PFSK-1 (cell line): Measurements from ENCODE around the gene COIL.

Source experiments
- FOXP2 ChIP-seq: optimal IDR thresholded peaks from 2 replicates; pipeline ENCODE3; 2011; ENCODE audit warnings: borderline replicate concordance, control low read depth, inconsistent platforms; ENCODE audit not compliant: insufficient read depth; ENCODE audit errors: extremely low read length, extremely low read depth
- POLR2AphosphoS5 ChIP-seq: IDR thresholded peaks from 2 replicates; pipeline ENCODE4 v1.6.1; 2012; ENCODE audit warnings: low read depth, mild to moderate bottlenecking, control low read depth, low read length, moderate library complexity
- SIN3A ChIP-seq: IDR thresholded peaks from 2 replicates; pipeline ENCODE4 v1.6.1; 2012; ENCODE audit warnings: mild to moderate bottlenecking, low read length, moderate library complexity, borderline replicate concordance; ENCODE audit not compliant: insufficient read depth
- TAF1 ChIP-seq: IDR thresholded peaks from 2 replicates; pipeline ENCODE4 v1.6.1; 2012; ENCODE audit warnings: low read length, control low read depth, borderline replicate concordance; ENCODE audit not compliant: insufficient read depth
- TF ChIP-seq, protein P1 (sequence below), 2 experiments: IDR thresholded peaks; 2 replicates each; pipeline versions ENCODE4 v1.6.1 to v1.8.0; 2011 to 2012; ENCODE audit warnings: low read depth in 2 of 2, low read length in 2 of 2, control low read depth in 1 of 2, inconsistent platforms in 1 of 2, mild to moderate bottlenecking in 1 of 2, moderate library complexity in 1 of 2; ENCODE audit not compliant: insufficient read depth in 1 of 2

The COIL gene

DNA sequence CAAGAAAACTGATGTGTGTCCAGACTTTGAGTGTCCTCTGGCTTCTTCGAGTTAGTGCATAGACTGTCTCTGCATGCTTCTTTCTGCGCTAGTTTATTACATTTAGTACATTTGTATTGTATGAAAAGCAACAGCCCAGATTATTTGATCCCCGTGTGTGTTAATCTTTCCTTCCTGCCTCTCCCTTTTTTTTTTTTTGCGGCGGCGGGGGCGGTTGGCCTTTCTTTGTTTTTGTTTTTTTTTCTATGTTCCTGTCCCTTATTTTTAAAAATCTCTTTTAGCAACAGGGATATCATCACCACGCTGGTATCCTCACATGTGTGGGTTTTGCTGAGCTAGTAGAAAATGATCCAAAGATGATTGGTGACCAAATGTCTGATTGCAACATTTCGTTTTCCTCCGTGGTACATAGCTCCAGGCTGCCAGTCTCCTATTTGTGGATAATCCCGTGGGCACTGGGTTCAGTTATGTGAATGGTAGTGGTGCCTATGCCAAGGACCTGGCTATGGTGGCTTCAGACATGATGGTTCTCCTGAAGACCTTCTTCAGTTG, 26.5 kb upstream of the COIL start:
- TF ChIP-seq TAF1 (no peak), FOXP2 (no peak), POLR2AphosphoS5 (no peak), SIN3A (no peak)
- TF ChIP-seq, protein P1, sequence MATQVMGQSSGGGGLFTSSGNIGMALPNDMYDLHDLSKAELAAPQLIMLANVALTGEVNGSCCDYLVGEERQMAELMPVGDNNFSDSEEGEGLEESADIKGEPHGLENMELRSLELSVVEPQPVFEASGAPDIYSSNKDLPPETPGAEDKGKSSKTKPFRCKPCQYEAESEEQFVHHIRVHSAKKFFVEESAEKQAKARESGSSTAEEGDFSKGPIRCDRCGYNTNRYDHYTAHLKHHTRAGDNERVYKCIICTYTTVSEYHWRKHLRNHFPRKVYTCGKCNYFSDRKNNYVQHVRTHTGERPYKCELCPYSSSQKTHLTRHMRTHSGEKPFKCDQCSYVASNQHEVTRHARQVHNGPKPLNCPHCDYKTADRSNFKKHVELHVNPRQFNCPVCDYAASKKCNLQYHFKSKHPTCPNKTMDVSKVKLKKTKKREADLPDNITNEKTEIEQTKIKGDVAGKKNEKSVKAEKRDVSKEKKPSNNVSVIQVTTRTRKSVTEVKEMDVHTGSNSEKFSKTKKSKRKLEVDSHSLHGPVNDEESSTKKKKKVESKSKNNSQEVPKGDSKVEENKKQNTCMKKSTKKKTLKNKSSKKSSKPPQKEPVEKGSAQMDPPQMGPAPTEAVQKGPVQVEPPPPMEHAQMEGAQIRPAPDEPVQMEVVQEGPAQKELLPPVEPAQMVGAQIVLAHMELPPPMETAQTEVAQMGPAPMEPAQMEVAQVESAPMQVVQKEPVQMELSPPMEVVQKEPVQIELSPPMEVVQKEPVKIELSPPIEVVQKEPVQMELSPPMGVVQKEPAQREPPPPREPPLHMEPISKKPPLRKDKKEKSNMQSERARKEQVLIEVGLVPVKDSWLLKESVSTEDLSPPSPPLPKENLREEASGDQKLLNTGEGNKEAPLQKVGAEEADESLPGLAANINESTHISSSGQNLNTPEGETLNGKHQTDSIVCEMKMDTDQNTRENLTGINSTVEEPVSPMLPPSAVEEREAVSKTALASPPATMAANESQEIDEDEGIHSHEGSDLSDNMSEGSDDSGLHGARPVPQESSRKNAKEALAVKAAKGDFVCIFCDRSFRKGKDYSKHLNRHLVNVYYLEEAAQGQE (IDR thresholded peaks at IDR 0.05; ENCODE audit: insufficient read depth in 1 of 2, low read depth in 2 of 2, low read length in 2 of 2) = no peak

DNA sequence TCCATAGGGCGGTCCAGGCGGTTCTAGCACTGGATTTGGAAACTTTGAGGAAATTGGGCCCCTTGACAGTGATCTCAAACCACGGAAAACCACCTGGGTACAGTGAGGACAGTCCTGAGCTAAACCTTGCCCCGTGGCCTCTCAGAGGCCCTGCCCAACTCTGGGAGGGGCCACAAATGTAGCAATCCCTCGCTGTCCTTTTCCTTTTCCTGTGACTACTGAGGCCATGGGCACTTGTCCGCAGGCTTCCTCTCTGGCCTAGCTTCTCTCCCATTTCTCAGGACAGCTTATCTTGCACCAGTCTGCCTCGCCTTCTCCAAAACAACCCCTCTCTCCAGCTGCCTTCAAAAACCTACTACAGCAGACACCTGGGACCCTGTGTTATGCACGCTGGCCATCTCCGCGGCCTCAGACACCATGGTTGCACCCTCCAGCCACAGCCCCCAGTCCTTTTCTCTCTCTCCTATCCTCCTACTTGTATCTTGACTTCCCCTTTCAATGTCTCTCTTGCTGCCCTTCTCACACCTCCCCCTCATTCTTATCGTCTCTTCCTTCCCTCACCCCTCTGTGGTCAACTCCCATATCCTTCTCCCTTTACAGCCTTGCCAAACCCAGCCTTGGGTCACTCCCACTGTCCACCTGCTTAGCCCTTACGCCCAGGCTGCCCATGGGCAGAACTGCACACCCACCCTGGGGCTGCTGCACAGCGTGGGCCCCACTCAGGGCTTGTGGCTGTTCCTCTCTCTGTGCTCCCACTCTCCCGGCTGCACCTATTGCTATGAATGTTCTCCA, 24.7 kb upstream of the COIL start:
- TF ChIP-seq SIN3A (no peak), TAF1 (no peak), POLR2AphosphoS5 (no peak), FOXP2 (no peak)
- TF ChIP-seq, protein P1 (IDR thresholded peaks at IDR 0.05; ENCODE audit: insufficient read depth in 1 of 2, low read depth in 2 of 2, low read length in 2 of 2) = no peak

DNA sequence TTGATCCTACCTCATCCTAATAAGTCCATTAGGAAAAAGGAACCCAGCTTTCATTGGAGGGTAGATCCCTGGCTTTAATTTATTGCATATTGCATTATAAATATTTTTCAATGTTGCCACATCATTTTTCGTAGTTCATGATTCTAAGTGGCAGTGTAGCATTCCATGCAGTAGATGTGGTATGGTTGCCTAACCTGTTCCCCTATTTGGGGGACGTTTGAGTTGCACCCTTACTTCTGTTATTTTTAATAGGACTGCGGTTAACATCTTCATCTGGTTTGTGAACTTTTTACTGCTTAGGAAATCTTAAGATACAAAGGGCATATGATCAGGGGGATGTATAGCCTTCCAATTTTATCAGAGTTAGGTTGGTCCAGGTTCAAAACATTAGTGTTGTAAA, 22.5 kb upstream of the COIL start:
- TF ChIP-seq POLR2AphosphoS5 (no peak), FOXP2 (no peak), TAF1 (no peak), SIN3A (no peak)
- TF ChIP-seq, protein P1 (IDR thresholded peaks at IDR 0.05; ENCODE audit: insufficient read depth in 1 of 2, low read depth in 2 of 2, low read length in 2 of 2) = no peak

DNA sequence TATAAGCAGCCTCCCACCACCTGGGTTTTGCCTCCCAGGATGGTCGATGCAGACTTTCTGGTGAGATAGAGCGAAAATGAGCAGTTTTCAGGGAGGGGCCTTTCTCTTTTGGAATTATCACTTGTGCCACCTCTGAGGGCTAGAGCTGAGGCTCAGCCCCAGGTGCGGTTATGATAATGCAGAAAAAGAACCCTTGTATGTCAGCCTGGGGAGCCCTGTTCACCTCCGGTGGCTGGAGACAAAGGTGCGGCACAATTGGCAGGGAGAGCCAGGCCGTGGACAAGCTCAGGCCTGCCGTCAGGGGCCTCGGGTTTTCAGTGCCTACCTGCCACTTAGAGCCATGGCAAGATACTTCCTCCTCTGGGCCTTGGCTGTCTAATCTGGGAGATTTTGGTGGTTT, 21.5 kb upstream of the COIL start:
- TF ChIP-seq TAF1 = no peak
- TF ChIP-seq, protein P1 (IDR thresholded peaks at IDR 0.05; ENCODE audit: insufficient read depth in 1 of 2, low read depth in 2 of 2, low read length in 2 of 2) = no peak
- no peak for TF ChIP-seq POLR2AphosphoS5
- no peak for TF ChIP-seq SIN3A
